OCI-LY3 (cell line): Measurements from ENCODE around the gene RPL27.
"Not testable (repeated sequence)": the region's sequence is repeated elsewhere in the genome, so short reads cannot be mapped to it uniquely, and the experiment has no call there.

Experiments
- H2AFZ ChIP-seq: fragments of 200-600, 300-600 bp; shearing (Covaris generic); 2 replicates; pipeline ENCODE4 v1.6.0; 2014; ENCODE audit warnings: antibody characterized with exemption, low read depth, low read length
- H3K27ac ChIP-seq: fragments of 200-600, 300-600 bp; sonication (generic); 2 replicates; pipeline ENCODE4 v1.5.1; 2014; ENCODE audit warnings: mild to moderate bottlenecking, low read length, moderate library complexity, mixed read lengths
- H3K27me3 ChIP-seq: fragments of 200-600, 300-600 bp; sonication (generic); 2 replicates; pipeline ENCODE4 v1.6.1; 2014; ENCODE audit warnings: low read depth, low read length, mixed read lengths
- H3K36me3 ChIP-seq: fragments of 200-600, 300-600 bp; sonication (generic); replicated peaks from 2 replicates; pipeline ENCODE3; 2014; ENCODE audit warnings: low read depth, low read length, mixed read lengths
- H3K4me1 ChIP-seq: fragments of 300-600, 200-600 bp; sonication (generic); 2 replicates; pipeline ENCODE4 v1.6.1; 2014; ENCODE audit warnings: low read length, mixed read lengths
- H3K4me2 ChIP-seq: fragments of 200-600, 300-600 bp; sonication (generic); 2 replicates; pipeline ENCODE4 v1.6.1; 2014; ENCODE audit warnings: low read length, mixed read lengths
- H3K4me3 ChIP-seq: fragments of 300-600, 200-600 bp; sonication (generic); 2 replicates; pipeline ENCODE4 v1.5.1; 2014; ENCODE audit warnings: antibody characterized with exemption, mild to moderate bottlenecking, low read length, moderate library complexity
- H3K79me2 ChIP-seq: fragments of 300-600, 200-600 bp; shearing (Covaris generic); 2 replicates; pipeline ENCODE4 v1.6.1; 2014; ENCODE audit warnings: mild to moderate bottlenecking, low read length, mixed read lengths
- H3K9ac ChIP-seq: fragments of 300-600, 200-600 bp; shearing (Covaris generic); 2 replicates; pipeline ENCODE4 v1.6.0; 2014; ENCODE audit warnings: mild to moderate bottlenecking, low read length, moderate library complexity
- H3K9me3 ChIP-seq: fragments of 200-600, 300-600 bp; shearing (Covaris generic); 2 replicates; pipeline ENCODE4 v1.6.1; 2014; ENCODE audit warnings: low read length, mixed read lengths; ENCODE audit not compliant: insufficient read depth
- H4K20me1 ChIP-seq: fragments of 200-600, 300-600 bp; sonication (generic); 2 replicates; pipeline ENCODE4 v1.6.1; 2016; ENCODE audit warnings: low read length, mixed read lengths; ENCODE audit not compliant: insufficient read depth
- EZH2phosphoT487 ChIP-seq: fragments of 200-600 bp; shearing (Covaris generic); IDR thresholded peaks from 2 replicates; pipeline ENCODE4 v1.6.1; 2018; ENCODE audit warnings: antibody characterized with exemption, mixed run types, low read depth
- TF ChIP-seq, protein P1 (sequence below): fragments of 200-600, 300-600 bp; sonication (generic); IDR thresholded peaks from 2 replicates; pipeline ENCODE4 v1.5.1; 2014; ENCODE audit warnings: antibody characterized with exemption, low read length, low read depth

Gene RPL27

DNA sequence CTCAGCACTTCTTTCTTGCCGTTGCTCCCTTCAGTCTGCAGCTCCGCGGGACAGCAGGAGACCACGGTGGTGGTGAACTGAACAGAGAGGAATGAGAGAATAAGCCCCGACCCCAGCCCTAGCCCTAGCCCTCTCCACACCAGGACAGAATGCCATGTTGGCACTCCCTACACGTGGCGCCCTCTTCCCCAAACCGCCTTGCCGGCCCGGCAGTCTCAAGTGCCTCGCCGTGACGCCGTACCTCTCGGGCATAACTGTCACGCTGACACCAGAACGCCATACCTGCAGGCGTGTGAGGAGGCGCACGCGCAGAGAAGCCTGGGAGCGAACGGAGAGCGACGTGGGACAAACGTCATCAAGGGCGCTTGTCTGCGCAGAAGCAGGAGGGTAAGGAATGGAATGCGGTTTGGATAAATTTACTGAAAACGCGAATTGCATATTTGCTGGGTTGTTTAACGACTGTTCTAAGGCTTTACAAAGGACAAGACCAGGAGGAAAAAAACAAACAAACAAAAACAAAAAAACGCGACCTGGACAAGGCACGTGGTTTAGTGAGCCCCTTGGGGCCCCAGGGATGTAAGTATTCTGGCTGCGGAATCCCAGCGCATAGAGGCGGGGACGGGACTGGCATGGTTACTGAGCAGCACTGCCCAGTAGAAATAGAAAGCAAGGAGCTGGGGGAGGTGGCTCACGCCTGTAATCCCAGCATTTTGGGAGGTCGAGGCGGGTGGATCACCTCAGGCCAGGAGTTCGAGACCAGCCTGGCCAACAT lies 33.9 kb upstream of the RPL27 start, which contains the start of gene AARSD1:
TSS of gene AARSD1 (minus strand) at position 294 of the 772 bp plus-strand sequence. CDS start at position 280, 14 bp downstream.
- Histone ChIP-seq H3K4me1 (peaks cover 16% of the 10 kb centered on the region), H2AFZ (peak within 1 kb of the TSS; percentile 83), H3K27me3 (no peaks in the 10 kb centered on the region), H3K9ac (peak within 1 kb of the TSS; percentile 75), H3K4me3 (peak within 1 kb of the TSS; percentile 85), H3K36me3 (peaks cover 19% of the 10 kb centered on the region), H3K9me3 (no peaks in the 10 kb centered on the region), H4K20me1 (no peaks in the 10 kb centered on the region), H3K79me2 (peaks cover 26% of the 10 kb centered on the region), H3K4me2 (peak within 1 kb of the TSS; percentile 79), H3K27ac (peak within 1 kb of the TSS; percentile 55)
- TF ChIP-seq, protein P1, sequence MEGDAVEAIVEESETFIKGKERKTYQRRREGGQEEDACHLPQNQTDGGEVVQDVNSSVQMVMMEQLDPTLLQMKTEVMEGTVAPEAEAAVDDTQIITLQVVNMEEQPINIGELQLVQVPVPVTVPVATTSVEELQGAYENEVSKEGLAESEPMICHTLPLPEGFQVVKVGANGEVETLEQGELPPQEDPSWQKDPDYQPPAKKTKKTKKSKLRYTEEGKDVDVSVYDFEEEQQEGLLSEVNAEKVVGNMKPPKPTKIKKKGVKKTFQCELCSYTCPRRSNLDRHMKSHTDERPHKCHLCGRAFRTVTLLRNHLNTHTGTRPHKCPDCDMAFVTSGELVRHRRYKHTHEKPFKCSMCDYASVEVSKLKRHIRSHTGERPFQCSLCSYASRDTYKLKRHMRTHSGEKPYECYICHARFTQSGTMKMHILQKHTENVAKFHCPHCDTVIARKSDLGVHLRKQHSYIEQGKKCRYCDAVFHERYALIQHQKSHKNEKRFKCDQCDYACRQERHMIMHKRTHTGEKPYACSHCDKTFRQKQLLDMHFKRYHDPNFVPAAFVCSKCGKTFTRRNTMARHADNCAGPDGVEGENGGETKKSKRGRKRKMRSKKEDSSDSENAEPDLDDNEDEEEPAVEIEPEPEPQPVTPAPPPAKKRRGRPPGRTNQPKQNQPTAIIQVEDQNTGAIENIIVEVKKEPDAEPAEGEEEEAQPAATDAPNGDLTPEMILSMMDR, result no peak
- no peak for TF ChIP-seq EZH2phosphoT487

DNA sequence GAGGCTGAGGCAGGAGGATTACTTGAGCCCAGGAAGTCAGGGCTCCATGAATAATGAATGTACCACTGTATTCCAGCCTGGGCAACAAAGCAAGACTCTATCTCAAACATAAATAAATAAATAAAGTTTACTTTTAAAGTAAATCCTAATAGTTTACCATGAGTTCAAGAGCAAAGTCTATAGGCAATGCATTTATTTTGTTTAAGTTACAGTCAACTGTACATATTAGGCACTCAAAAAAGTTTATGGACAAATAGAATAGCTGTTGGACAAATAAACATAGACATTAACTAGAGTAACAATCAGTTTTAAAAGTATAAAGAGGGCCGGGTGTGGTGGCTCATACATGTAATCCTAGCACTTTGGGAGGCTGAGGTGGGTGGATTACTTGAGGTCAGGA lies 30.3 kb upstream of the RPL27 start:
- Histone ChIP-seq H4K20me1 (no peaks in the 10 kb centered on the region), H3K9me3 (no peaks in the 10 kb centered on the region), H3K79me2 (peaks cover 18% of the 10 kb centered on the region), H3K4me3 (no peak overlapping the region), H3K36me3 (no peaks in the 10 kb centered on the region), H3K4me1 (peaks cover 19% of the 10 kb centered on the region), H2AFZ (no peak overlapping the region), H3K4me2 (no peak overlapping the region), H3K27ac (no peak overlapping the region), H3K9ac (no peak overlapping the region), H3K27me3 (no peaks in the 10 kb centered on the region)
- TF ChIP-seq, protein P1, result no peak
- TF ChIP-seq EZH2phosphoT487, result no peak

DNA sequence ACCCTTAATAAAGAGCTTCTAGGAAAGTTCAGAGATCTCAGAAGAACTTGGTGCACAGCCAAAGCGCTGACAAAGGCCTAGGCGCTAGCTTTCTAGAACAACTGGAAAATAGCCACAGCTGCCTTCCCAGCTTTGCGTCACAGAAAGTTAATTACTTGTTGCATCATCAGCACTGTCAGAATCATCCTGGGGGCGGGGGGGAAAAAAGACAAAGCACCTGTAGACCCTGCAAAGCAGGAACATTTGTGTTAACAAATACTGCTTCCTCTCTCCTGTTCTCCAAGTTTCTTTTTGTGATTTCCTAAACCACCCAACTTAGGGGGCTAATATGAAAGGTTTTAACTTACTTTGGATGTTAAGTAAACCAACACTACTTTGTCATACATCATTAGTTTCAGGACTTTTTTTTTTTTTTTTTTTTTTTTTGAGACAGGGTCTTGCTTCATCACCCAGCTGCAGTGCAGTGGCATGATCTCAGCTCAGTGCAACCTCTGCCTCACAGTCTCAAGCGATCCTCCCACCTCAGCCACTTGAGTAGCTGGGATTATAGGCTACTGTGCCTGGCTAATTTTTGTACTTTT lies 29.1 kb upstream of the RPL27 start:
- TF ChIP-seq, protein P1, result no peak
- TF ChIP-seq EZH2phosphoT487, result no peak
- Histone ChIP-seq H3K36me3 (no peaks in the 10 kb centered on the region), H2AFZ (no peak overlapping the region), H3K4me3 (no peak overlapping the region), H4K20me1 (no peaks in the 10 kb centered on the region), H3K27me3 (no peaks in the 10 kb centered on the region), H3K4me1 (peaks cover 14% of the 10 kb centered on the region), H3K79me2 (peaks cover 6% of the 10 kb centered on the region), H3K9me3 (no peaks in the 10 kb centered on the region), H3K9ac (no peak overlapping the region), H3K4me2 (peak overlapping the region; percentile 18; the same call in 1 of the 2 replicates), H3K27ac (peak overlapping the region; percentile 46)

DNA sequence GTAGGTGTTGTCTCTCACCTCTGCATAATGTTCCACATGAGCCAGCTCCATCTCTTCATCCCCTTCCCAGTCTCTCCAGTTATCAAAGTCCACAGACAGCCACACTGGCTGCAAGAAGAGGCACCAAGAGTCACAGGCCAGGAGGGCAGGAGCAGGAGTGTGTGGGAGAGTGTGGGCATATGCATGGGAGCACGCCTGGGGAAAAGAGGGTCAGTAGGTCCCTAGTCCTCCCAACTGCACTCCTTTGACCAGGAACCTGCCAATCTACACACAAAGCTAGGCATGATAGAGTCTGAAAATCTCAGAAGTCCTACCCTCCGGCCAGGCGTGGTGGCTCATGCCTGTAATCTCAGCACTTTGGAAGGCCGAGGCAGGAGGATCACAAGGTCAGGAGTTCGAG lies 26.6 kb upstream of the RPL27 start:
- peaks cover 31% of the 10 kb centered on the region for H3K4me1 ChIP-seq

DNA sequence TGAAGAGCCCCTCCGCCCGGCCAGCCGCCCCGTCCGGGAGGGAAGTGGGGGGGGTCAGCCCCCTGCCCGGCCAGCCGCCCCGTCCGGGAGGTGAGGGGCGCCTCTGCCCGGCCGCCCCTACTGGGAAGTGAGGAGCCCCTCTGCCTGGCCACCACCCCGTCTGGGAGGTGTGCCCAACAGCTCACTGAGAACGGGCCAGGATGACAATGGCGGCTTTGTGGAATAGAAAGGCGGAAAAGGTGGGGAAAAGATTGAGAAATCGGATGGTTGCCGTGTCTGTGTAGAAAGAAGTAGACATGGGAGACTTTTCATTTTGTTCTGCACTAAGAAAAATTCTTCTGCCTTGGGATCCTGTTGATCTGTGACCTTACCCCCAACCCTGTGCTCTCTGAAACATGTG lies 24.9 kb upstream of the RPL27 start:
- not testable (repeated sequence) for H3K4me2 ChIP-seq, H3K79me2 ChIP-seq, H3K36me3 ChIP-seq, H4K20me1 ChIP-seq, H3K4me3 ChIP-seq, H3K9me3 ChIP-seq, H2AFZ ChIP-seq, H3K27me3 ChIP-seq, H3K27ac ChIP-seq, H3K9ac ChIP-seq
- H3K4me1 ChIP-seq, result peaks cover 35% of the 10 kb centered on the region

More for the DNA sequence above, 26.6 kb upstream of the RPL27 start:
- H3K27me3 ChIP-seq, result no peaks in the 10 kb centered on the region
- no peak overlapping the region for H3K27ac ChIP-seq
- no peaks in the 10 kb centered on the region for H4K20me1 ChIP-seq
- H3K9me3 ChIP-seq, result no peaks in the 10 kb centered on the region
- H2AFZ ChIP-seq, result no peak overlapping the region
- H3K9ac ChIP-seq, result no peak overlapping the region
- TF ChIP-seq EZH2phosphoT487, result no peak
- TF ChIP-seq, protein P1, result no peak
- peaks cover 1% of the 10 kb centered on the region for H3K36me3 ChIP-seq
- H3K79me2 ChIP-seq, result no peaks in the 10 kb centered on the region
- no peak overlapping the region for H3K4me2 ChIP-seq
- H3K4me3 ChIP-seq, result no peak overlapping the region
